T-helper 1 cell treated with Interleukin-12 subunit alpha and Interleukin-12 subunit beta and Interleukin-4 antibody, amounts not matched to agents 30 ng/mL and 1 ng/mL, for 36 hours (primary cell): ENCODE data around the gene TTC14. TPM values are rescaled to one million over a fixed set of nuclear protein-coding genes. Genes with fewer than 3 reads are reported as not detected.
"Not testable (repeated sequence)": the region's sequence is repeated elsewhere in the genome, so short reads cannot be mapped to it uniquely, and the experiment has no call there.

Experiments used
- intact Hi-C: fragments of 100-400 bp; cut with micrococcal nuclease; formaldehyde crosslinking; loops from one replicate; pipeline ENCODE4 v1.15.1; 2024
- total RNA-seq: library from RNA; stranded (reverse); gene quantifications from 2 replicates; pipeline ENCODE4 v1.2.3, GENCODE V29; 2022

The TTC14 gene, protein sequence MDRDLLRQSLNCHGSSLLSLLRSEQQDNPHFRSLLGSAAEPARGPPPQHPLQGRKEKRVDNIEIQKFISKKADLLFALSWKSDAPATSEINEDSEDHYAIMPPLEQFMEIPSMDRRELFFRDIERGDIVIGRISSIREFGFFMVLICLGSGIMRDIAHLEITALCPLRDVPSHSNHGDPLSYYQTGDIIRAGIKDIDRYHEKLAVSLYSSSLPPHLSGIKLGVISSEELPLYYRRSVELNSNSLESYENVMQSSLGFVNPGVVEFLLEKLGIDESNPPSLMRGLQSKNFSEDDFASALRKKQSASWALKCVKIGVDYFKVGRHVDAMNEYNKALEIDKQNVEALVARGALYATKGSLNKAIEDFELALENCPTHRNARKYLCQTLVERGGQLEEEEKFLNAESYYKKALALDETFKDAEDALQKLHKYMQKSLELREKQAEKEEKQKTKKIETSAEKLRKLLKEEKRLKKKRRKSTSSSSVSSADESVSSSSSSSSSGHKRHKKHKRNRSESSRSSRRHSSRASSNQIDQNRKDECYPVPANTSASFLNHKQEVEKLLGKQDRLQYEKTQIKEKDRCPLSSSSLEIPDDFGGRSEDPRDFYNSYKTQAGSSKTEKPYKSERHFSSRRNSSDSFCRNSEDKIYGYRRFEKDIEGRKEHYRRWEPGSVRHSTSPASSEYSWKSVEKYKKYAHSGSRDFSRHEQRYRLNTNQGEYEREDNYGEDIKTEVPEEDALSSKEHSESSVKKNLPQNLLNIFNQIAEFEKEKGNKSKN
- 67.4 and 67.7 TPM in 2 replicates for total RNA-seq

DNA sequence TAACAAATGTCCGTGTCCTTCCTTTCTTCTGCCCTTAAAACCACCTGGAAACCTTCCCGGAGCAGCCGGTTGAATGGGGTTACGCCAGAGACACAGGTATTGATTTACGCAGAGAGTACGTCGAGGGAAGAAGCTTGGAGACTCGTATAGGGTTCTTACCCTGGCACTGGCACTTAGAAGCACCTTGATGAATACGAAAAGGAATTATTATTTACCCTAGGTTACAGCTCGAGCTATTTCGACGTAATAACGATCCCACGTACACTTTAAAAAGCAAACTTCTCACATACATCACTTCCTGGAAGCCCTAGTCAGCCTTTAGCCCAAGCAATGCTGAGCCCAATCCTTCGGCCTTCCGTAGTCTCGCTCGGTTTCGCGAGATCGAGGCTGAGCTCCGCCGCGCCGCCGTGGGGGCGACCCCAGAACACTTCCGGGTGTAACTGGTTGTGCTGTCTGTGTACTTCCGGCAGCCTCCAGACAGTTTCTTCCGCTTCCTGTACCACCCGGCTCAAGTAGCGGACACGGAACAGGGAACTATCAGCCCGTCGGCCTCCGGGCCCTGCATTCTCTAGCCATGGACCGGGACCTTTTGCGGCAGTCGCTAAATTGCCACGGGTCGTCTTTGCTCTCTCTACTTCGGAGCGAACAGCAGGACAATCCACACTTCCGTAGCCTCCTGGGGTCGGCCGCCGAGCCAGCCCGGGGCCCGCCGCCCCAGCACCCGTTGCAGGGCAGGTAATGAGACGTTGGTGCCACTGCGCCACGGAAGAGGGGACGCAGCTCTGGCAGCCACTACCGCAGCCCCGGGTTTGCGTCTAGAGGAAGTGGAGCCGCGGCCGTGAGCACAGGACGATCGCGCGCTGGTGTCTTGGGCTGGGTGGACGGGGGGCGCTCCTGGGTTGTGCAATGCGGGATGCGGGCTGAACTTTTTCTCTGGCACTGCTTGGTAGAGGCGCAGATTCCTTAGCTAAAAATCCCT is at the start of gene TTC14:
TTC14 (plus strand) TSS at position 476 of the 979 bp plus-strand sequence; CDS start at position 575, 99 bp downstream.
- intact Hi-C loops, result loop anchor here (1.0 to 10.0 kb wide), 20 partner anchors 8 to 1587 kb away; partner anchors contain the start of genes ACTL6A, CCDC39, DNAJC19 and FXR1

DNA sequence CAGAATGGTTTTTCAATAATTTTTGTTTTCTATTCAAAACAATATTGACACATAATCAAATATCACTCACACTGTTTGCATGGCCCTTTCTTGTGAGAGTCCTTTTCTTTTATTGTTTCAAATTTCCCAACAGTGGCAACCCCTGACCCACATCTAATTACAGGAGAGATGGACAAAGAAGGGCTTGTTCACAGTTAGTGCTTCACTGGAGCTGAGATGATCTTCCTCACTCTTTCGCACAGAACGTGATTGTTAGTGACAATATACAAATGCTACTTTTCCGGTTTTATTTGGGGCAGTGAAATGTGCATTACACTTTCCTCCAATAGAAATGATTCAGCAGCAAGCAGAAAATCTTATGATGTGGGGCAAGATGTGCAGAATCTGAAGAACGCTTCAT is 38.6 kb upstream of the TTC14 start:
- intact Hi-C loops, result no loop called here

DNA sequence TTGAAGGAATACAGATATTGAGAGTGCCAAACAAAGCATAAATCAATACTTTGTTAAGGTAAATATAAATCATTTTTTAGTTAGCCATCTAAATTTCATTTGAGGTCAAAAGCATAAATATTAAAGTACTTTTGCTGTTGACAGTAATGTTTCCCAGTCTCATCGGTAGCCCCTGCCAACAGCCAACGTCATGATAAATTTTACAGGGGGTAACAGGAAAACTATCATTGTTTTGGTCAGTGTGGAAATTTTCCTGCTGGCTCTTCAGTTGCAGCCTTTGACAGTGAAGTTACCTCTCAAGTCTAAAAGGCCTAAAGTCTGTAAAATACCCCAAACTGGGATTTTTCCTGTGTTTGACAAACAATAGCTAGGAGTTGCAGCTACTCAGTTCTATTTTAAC is 37.3 kb upstream of the TTC14 start:
- intact Hi-C loops, result no loop called here

DNA sequence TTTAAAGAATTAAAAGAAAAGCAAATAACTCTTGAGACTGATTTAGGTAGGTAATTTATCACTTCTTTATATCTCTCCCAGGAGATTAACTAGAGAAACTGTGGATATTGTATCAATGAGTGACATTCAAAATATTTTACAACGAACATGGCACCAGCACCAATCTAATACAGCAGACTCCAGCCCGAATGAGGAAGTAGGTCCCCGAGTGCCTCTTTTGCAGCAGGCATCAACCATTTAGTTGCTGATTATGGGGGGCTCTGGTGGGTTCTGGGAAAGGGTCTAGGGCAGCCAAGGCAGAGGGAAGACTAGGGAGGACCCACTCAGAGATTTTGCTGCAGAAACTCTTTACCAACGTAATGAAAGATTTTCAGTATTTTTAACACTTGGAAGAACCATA is 31.7 kb upstream of the TTC14 start:
- intact Hi-C loops, result no loop called here

DNA sequence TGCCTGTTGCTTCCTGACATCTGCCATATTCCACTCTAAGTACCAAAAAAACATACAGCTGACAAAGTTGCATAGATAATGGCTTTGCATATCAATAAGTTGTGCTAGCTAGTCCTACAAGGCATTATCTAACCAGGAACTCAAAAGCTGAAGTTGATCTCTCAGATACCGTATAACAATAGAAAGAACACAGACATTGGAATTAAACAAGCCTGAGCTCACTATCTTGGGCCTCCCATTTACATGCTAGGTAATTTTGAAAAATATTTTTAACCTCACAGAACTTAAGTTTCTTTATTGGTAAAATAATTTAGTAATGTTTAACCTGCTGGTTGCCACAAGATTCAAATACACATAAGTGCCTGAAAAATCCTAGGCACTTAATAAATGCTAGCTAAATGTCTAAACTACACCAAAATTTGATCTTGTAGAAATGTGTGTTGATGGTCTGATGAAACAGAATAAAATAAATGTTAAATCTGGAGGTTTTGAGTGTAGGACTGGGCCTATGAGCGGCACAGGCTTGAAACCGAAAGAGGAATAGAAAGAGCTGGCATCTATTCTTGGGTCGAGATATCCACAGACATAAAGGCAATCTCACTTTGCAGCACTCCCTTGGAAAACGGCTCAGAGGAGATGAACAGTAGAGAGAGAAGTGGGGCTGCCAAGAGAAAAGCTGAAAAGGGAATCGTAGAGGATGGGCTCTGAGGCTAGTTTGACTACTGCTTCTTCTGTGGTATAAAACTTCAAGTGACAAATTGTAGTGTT is 29.9 kb upstream of the TTC14 start:
- intact Hi-C loops, result no loop called here

DNA sequence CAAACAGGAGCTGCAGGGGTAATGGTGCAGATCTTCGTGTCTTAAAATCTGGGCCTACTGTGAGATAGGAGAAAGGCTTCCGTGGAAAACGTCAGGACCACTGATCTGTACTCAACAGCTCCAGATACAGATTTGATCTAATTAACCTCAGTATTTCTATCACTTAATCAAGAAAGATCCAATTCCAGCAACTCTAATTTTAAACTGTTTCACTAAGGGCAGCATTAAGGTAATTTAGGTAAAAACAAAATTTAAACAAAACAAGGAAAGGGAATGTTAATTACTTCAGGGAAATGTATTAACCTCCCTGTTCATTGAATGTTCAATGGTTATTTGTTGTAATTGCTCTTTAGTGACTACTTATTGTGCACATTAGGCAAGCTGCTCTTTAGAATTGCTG is 26.4 kb upstream of the TTC14 start:
- intact Hi-C loops, result no loop called here

DNA sequence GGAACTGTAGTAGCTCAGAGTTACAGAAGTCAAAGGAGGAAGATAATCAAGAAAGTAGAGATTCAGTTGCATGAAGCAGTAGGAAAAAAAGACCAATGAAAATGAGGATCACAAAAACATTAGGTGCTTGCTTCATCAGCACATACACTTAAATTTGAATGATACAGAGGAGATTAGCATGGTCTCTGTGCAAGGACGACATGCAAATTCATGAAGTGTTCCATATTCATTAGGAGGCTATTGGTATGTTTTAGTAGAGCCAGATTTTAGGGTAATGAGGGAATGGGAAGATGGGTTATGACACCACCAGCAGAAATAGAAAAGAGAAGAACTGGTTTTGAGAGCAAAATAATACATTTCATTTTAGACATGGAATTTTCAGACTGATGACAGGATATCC is 21.0 kb upstream of the TTC14 start:
- intact Hi-C loops, result no loop called here

DNA sequence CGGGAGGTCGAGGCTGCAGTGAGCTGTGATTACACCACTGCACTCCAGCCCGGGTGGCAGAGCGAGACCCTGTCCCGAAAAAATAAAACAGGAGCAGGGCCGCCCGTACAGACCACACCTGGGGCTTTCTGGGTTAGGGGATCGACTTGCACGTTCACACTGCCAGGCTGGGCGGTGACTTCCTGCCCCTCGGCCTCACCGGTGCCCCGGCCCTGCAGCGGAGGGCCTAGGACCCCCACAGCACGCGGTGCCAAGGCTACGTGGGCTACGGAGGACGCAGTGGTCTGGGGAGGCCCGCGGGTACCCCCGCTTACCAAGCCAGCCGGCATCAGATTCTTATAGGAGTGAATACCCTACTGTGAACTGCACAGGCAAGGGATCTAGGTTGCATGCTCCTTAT is 11.6 kb upstream of the TTC14 start:
- intact Hi-C loops, result no loop called here

DNA sequence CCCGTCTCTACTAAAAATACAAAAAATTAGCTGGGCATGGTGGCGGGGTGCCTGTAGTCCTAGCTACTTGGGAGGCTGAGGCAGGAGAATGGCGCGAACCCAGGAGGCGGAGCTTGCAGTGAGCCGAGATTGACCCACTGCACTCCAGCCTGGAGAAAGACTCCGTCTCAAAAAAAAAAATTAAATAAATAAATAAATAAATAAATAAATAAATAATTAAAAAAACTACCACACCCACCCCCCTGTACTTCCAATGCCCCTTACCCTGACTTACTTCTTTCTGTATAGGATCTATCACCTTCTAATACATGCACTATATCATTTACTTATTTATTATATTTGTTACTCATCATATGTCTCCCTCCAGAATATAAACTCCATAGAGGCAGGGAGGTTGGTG is 8.3 kb upstream of the TTC14 start:
- intact Hi-C loops, result loop anchor here (2.0 kb wide), 2 partner anchors 783 to 843 kb away; no protein-coding TSS in a partner anchor

DNA sequence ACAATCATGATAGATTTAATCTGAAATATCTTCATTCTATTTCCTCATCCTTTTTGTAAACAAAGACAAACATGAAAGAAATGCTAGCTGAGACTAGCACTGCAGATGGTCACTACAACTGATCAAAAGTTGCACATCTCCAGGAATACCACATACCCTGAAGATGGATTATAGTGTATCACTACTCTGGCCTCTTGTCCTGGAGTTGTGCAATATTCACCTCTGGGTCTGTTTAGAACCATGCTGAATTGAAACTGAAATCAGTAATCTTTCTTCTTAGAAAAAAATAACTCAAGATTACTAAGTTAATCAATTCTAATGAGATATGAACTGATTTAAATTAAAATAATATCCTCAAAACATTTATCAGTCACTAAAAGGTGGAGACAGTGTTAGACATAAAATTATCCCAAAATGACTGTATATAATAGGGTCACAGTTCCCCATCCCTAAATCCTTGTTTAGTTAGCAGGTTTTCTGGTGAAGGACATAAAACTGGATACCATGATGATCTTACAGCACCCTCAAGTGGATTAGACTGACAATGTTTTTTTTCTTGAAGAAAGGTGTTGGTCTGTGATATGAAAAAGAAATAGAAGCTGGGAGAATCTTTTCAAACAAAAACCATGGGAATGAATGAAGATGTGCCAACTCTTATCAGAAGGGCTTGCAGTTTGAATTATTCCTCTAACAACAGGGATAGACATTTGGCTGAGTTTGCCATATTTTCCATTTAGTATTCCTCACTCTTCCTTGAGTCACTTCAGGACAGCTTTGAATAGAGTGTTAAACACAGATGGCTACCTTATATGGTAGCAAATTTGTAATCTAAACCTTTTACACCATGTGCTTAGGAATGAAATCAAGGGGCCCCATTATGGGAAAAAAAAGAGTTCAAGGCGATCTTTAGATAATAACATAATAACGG is 7.1 kb upstream of the TTC14 start:
- intact Hi-C loops, result loop anchor here (1.0 to 2.0 kb wide), 3 partner anchors 666 to 844 kb away; no protein-coding TSS in a partner anchor

DNA sequence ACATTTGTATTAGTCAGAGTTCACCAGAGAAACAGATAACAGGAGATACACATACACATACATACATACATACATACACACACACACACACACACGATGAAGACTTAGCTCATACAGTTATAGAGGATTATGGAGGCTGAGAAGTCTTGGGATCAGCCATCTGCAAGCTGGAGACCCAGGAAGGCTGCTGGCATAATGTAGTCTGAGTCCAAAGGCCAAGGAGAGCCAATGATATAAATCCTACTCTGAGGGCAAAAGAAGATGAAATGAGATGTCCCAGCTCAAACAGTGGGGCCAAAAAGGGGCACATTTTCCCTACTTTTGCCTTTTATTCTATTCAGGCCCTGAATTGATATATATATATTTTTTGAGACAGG is 6.4 kb upstream of the TTC14 start:
- intact Hi-C loops, result loop anchor here (1.0 to 2.0 kb wide), 3 partner anchors 666 to 845 kb away; no protein-coding TSS in a partner anchor

DNA sequence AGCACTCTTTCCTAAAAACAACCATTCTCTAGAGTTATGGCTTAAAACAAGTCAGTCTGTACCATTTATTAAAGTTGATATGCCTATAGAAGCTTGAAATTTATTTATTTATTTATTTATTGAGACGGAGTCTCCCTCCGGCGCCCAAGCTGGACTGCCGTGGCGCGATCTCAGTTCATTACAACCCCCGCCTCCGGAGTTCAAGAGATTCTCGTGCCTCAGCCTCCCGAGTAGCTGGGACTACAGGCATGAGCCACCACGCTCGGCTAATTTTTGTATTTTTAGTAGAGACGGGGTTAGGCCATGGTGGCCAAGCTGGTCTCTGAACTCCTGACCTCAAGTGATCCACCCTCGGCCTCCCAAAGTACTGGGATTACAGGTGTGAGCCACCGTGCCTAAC is 1.5 kb upstream of the TTC14 start:
- intact Hi-C loops, result loop anchor here (5.0 to 10.0 kb wide), 5 partner anchors 1102 to 1586 kb away; partner anchors contain the start of genes GNB4, ZMAT3 and ZNF639

DNA sequence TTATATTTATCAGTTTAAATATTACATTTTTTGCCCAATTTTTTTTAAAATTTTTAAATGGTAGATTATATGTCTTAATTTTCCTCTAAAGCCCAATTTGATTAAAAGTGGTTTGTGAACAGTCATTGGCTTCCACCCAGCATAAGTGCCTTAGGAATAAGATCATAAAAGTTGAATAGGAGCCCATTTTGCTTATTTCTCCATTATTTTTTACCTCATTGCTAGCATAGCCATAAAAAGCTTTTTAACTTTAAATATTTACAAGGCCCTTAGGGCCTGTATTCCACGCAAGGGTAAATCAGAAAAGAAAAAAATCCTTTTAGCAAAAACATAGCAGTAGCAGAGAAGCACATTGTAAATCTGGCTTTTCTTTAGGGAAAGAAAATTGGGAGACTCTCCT is 9.0 kb downstream of the TTC14 start:
- intact Hi-C loops, result no loop called here

DNA sequence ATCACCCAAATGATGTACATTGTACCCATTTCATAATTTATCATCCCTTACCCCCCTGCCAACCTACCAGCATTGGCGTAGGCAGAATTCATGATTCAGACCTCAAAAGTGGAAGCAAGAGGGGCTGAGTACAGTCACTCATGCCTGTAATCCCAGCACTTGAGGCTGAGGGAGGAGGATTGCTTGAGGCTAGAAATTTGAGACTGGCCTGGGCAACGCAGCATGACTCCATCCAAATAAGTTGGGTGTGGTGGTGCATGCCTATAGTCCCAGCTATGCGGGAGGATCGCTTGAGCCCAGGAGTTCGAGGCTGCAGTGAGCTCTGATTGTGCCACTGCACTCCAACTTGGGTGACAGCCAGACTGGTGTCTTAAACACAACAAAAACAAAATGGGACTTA is 10.4 kb downstream of the TTC14 start:
- intact Hi-C loops, result no loop called here

DNA sequence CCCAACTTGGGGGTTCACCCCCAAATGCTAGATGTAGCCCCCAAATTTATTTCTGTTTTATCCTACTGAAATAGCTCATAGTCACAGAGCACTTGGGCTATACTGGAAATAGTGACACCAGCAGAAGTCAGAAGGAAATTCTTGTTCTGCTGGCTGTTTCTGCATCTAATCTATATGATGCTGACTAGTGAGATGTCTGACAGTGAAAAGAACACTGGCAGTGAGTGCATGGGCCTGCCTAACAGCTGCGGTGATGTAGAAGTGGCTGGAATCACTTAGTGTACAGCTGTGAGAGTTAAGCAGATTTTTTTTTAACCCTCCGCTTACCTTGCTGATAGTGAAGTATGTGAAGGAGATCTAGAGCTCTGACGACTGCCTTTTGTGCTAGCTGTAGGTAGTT is 14.0 kb downstream of the TTC14 start:
- intact Hi-C loops, result no loop called here

DNA sequence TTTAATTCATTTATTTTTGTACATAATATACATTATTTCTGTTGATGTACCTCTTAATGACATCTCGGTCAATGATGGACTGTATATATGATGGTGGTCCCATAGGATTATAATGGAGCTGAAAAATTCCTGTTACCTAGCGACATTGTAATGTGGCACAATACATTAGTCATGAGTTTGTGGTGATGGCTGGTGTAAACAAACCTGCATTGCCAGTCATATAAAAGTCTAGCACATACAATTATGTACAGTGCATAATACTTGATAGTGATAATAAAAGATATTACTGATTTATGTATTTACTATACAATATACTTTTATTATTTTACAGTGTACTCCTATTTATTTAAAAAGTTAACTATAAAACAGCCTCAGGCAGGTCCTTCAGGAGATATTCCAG is 15.1 kb downstream of the TTC14 start:
- intact Hi-C loops, result no loop called here

DNA sequence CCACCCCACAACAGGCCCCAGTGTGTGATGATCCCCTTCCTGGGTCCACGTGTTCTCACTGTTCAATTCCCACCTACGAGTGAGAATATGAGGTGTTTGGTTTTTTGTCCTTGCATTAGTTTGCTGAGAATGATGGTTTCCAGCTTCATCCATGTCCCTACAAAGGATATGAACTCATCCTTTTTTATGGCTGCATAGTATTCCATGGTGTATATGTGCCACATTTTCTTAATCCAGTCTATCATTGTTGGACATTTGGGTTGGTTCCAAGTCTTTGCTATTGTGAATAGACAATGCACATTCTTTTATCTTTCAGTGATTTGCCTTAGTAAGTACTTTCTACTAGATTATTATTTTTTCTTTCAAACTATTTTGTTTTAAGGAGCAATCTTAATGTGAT is 16.6 kb downstream of the TTC14 start:
- intact Hi-C loops, result not testable (repeated sequence)

DNA sequence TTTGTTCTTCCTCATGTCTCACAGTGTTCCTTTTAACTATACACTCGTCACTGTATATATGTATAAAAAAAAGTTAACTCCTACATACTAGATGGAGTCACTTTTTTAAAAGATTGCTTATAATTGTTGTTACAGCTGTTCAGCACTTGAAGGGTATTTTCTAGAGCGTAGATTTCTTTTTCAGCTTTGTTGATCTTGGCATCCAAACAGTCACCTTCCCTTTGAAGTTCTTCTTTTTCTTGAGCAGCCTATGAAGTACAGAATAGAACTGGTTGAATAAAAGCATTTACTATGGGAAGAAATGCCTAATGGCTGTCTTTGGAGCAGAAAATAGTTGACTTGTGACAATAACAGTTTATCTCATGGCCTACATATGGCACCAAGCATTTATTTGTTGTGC is 17.8 kb downstream of the TTC14 start:
- intact Hi-C loops, result no loop called here

DNA sequence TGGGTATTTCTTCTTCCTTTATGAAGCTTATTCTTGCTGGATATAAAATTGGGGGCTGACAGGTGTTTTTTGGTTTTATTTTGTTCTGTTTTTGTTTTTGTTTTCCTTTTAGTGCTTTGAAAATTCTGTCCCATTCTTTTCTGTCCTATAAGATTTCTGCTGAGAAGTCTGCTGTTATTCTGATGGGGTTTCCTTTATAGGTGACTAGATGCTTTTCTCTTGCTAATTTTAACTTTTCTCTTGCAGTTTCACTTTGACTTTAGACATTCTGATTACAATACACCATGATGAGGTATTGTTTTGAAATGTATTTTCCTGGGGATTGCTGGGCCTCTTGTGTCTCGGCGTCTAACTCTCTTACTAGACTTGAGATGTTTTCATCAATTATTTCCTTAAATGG is 22.8 kb downstream of the TTC14 start:
- intact Hi-C loops, result loop anchor here (1.0 kb wide), 2 partner anchors 22 to 55 kb away; partner anchors contain the start of genes CCDC39 and TTC14
